MM.1S (cell line): ENCODE results near the gene DOCK10.

ENCODE experiments used
- DNase-seq: peaks from one replicate; pipeline ENCODE4 v3.0.0-alpha.2; 2015
- H2AFZ ChIP-seq: fragments of 300-600 bp; sonication (generic); 2 replicates; pipeline ENCODE4 v1.6.0; 2016; ENCODE audit warnings: antibody characterized with exemption, low read length
- H3F3A ChIP-seq: fragments of 300-600 bp; sonication (generic); 2 replicates; pipeline ENCODE4 v1.6.1; 2016; ENCODE audit warnings: mild to moderate bottlenecking, antibody characterized with exemption, low read length, moderate library complexity, mixed read lengths; ENCODE audit not compliant: insufficient read depth
- H3K27ac ChIP-seq: fragments of 300-600 bp; sonication (generic); 2 replicates; pipeline ENCODE4 v1.5.1; 2016; ENCODE audit warnings: mild to moderate bottlenecking, low read length
- H3K27me3 ChIP-seq: fragments of 300-600 bp; sonication (generic); replicated peaks from 2 replicates; pipeline ENCODE4 v1.6.0; 2016; ENCODE audit warnings: low read length; ENCODE audit not compliant: insufficient read depth
- H3K36me3 ChIP-seq: fragments of 300-600 bp; sonication (generic); replicated peaks from 2 replicates; pipeline ENCODE4 v1.6.1; 2016; ENCODE audit warnings: mild to moderate bottlenecking, low read length, mixed read lengths; ENCODE audit not compliant: insufficient read depth
- H3K4me1 ChIP-seq: fragments of 300-600 bp; sonication (generic); 2 replicates; pipeline ENCODE4 v1.6.1; 2016; ENCODE audit warnings: low read length, mixed read lengths
- H3K4me2 ChIP-seq: fragments of 300-600 bp; sonication (generic); 2 replicates; pipeline ENCODE4 v1.6.0; 2016; ENCODE audit warnings: low read depth, low read length
- H3K4me3 ChIP-seq: fragments of 300-600 bp; sonication (generic); 2 replicates; pipeline ENCODE4 v1.5.1; 2016; ENCODE audit warnings: low read length, mixed read lengths
- H3K79me2 ChIP-seq: fragments of 300-600 bp; sonication (generic); 2 replicates; pipeline ENCODE4 v1.6.1; 2016; ENCODE audit warnings: mixed run types, low read length, mixed read lengths
- H3K9ac ChIP-seq: fragments of 300-600 bp; sonication (generic); 2 replicates; pipeline ENCODE4 v1.6.1; 2016; ENCODE audit warnings: low read length, mixed read lengths
- H3K9me2 ChIP-seq: fragments of 300-600 bp; sonication (generic); replicated peaks from 2 replicates; pipeline ENCODE4 v1.6.1; 2016; ENCODE audit warnings: mild to moderate bottlenecking, low read length, mixed read lengths; ENCODE audit not compliant: insufficient read depth
- H3K9me3 ChIP-seq: fragments of 300-600 bp; sonication (generic); replicated peaks from 2 replicates; pipeline ENCODE4 v1.6.1; 2016; ENCODE audit warnings: mild to moderate bottlenecking, low read length, mixed read lengths; ENCODE audit not compliant: insufficient read depth
- H4K20me1 ChIP-seq: fragments of 300-600 bp; sonication (generic); 2 replicates; pipeline ENCODE4 v1.6.1; 2016; ENCODE audit warnings: mild to moderate bottlenecking, low read length, moderate library complexity, mixed read lengths; ENCODE audit not compliant: insufficient read depth
- CTCF ChIP-seq: fragments of 300-600 bp; sonication (generic); IDR thresholded peaks from 2 replicates; pipeline ENCODE4 v1.5.1; 2016; ENCODE audit warnings: antibody characterized with exemption, low read length, mixed read lengths
- EZH2 ChIP-seq: fragments of 300-600 bp; sonication (generic); optimal IDR thresholded peaks from 2 replicates; pipeline ENCODE3; 2017; ENCODE audit warnings: low read depth, mild to moderate bottlenecking, antibody characterized with exemption, low read length, mixed read lengths
- EZH2phosphoT487 ChIP-seq: fragments of 300-600 bp; sonication (generic); IDR thresholded peaks from 2 replicates; pipeline ENCODE4 v1.6.1; 2018; ENCODE audit warnings: antibody characterized with exemption, low read length

The DOCK10 gene

GRCh38 chr2:224934526-224935188 is 107.6 kb downstream of the DOCK10 start:
- no peaks in the 10 kb centered on the region for H3K9me2 ChIP-seq

GRCh38 chr2:224933431-224933830 is 108.8 kb downstream of the DOCK10 start:
- H3K36me3 ChIP-seq: no peaks in the 10 kb centered on the region
- H3K4me3 ChIP-seq: no peak overlapping the region
- no peak overlapping the region for H3K9ac ChIP-seq
- H3K9me3 ChIP-seq: no peaks in the 10 kb centered on the region
- no peak for DNase-seq
- H4K20me1 ChIP-seq: no peaks in the 10 kb centered on the region
- H3K9me2 ChIP-seq: no peaks in the 10 kb centered on the region
- H3K27me3 ChIP-seq: no peaks in the 10 kb centered on the region
- peaks cover 11% of the 10 kb centered on the region; the same call in 1 of the 2 replicates for H3K4me1 ChIP-seq
- no peak overlapping the region for H3K4me2 ChIP-seq
- peaks cover 35% of the 10 kb centered on the region for H3K79me2 ChIP-seq
- no peaks in the 10 kb centered on the region for H3F3A ChIP-seq
- no peak overlapping the region for H2AFZ ChIP-seq
- no peak overlapping the region for H3K27ac ChIP-seq
- TF ChIP-seq CTCF (no peak), EZH2phosphoT487 (no peak), EZH2 (no peak)

More at GRCh38 chr2:224934526-224935188, 107.6 kb downstream of the DOCK10 start:
- Histone ChIP-seq H3K36me3 (no peaks in the 10 kb centered on the region), H2AFZ (no peak overlapping the region), H3K4me2 (no peak overlapping the region), H3K4me1 (peaks cover 20% of the 10 kb centered on the region), H3K27ac (no peak overlapping the region), H3K9me3 (no peaks in the 10 kb centered on the region), H3K9ac (no peak overlapping the region), H3K79me2 (peaks cover 32% of the 10 kb centered on the region), H4K20me1 (no peaks in the 10 kb centered on the region), H3K4me3 (no peak overlapping the region), H3F3A (peaks cover 5% of the 10 kb centered on the region; the same call in 1 of the 2 replicates), H3K27me3 (no peaks in the 10 kb centered on the region)
- no peak for TF ChIP-seq EZH2
- no peak for TF ChIP-seq CTCF
- TF ChIP-seq EZH2phosphoT487: no peak
- no peak for DNase-seq

GRCh38 chr2:224932522-224932921 is 109.7 kb downstream of the DOCK10 start:
- Histone ChIP-seq H3K4me1 (0 out of 2 replicates have a peak, but pooled peaks cover 2% of the 10 kb centered on the region), H3K4me2 (no peak overlapping the region), H4K20me1 (no peaks in the 10 kb centered on the region)

More at GRCh38 chr2:224932522-224932921, 109.7 kb downstream of the DOCK10 start:
- no peaks in the 10 kb centered on the region for H3K36me3 ChIP-seq
- H3K27ac ChIP-seq: no peak overlapping the region
- no peak overlapping the region for H3K4me3 ChIP-seq
- no peak overlapping the region for H2AFZ ChIP-seq
- DNase-seq: no peak
- no peaks in the 10 kb centered on the region for H3K9me2 ChIP-seq
- H3K9me3 ChIP-seq: no peaks in the 10 kb centered on the region
- H3K27me3 ChIP-seq: no peaks in the 10 kb centered on the region
- no peaks in the 10 kb centered on the region for H3F3A ChIP-seq
- H3K9ac ChIP-seq: no peak overlapping the region
- peaks cover 35% of the 10 kb centered on the region for H3K79me2 ChIP-seq
- TF ChIP-seq CTCF: no peak
- no peak for TF ChIP-seq EZH2
- no peak for TF ChIP-seq EZH2phosphoT487
